H1 (cell line): ENCODE measurements around the gene CREB3L4. TPM values are rescaled to one million over a fixed set of nuclear protein-coding genes. Genes with fewer than 3 reads are reported as not detected.

Experiments used
- ASH2L ChIP-seq: fragments of 200-600, 300-600 bp; sonication (generic); IDR thresholded peaks from one replicate; pipeline ENCODE4 v1.7.1; 2017; ENCODE audit warnings: low read length
- BACH1 ChIP-seq: IDR thresholded peaks from 2 replicates; pipeline ENCODE4 v1.6.1; 2012; ENCODE audit warnings: low read length, improper control_type of control experiment
- EP300 ChIP-seq, 2 experiments: IDR thresholded peaks; 1 replicate in 1 of 2; 2 replicates in 1 of 2; pipeline ENCODE4 v1.6.1; 2011 to 2012; ENCODE audit warnings: low read depth in 2 of 2, low read length in 2 of 2, mild to moderate bottlenecking in 2 of 2, borderline replicate concordance in 1 of 2, inconsistent platforms in 1 of 2, moderate library complexity in 1 of 2
- RAD21 ChIP-seq, 2 experiments: IDR thresholded peaks in 1 of 2; conservative IDR thresholded peaks in 1 of 2; 2 replicates each; pipeline ENCODE4 v1.6.1; 2011; ENCODE audit warnings: low read depth in 2 of 2, low read length in 2 of 2, improper control_type of control experiment in 1 of 2, inconsistent platforms in 1 of 2, mild to moderate bottlenecking in 1 of 2, moderate library complexity in 1 of 2
- polyA plus RNA-seq, 7 experiments: library from polyadenylated mRNA; depleted of rRNA in 3 of 7; stranded (reverse) in 5 of 7; unstranded in 2 of 7; fragments of >200 nt in 5 of 7; fragments of 200-250 nt in 2 of 7; gene quantifications; 1 replicate in 5 of 7; 2 replicates in 1 of 7; 4 replicates in 1 of 7; pipeline versions ENCODE4 v1.2.1 to v1.2.3, GENCODE V29; 2011 to 2013; ENCODE audit warnings: missing spikeins in 2 of 7, mixed read lengths in 2 of 7
- total RNA-seq: library from RNA; stranded (reverse); fragmentation: NEBNext Ultra II Directional; extraction: Animal tissue kit (Norgen Biotek cat#: 25700); gene quantifications from 2 replicates; pipeline ENCODE4 v1.2.1, GENCODE V29; 2021

The CREB3L4 gene
- total and polyA plus RNA-seq, 2 of the 8 experiments (the other 6 are each of a cell fraction or from before 2014, with no cell fraction given): 34.4 to 54.0 TPM

GRCh38 chr1:153944827-153945117 is 22.9 kb upstream of the CREB3L4 start (continued):
- TF ChIP-seq ASH2L: no peak
- TF ChIP-seq BACH1: no peak
- no peak for TF ChIP-seq RAD21 (IDR thresholded peaks at IDR 0.05 in 1 of 2, conservative IDR thresholded peaks at IDR 0.05 in 1 of 2; ENCODE audit: low read depth in 2 of 2, low read length in 2 of 2)
- TF ChIP-seq EP300 (IDR thresholded peaks at IDR 0.05; ENCODE audit: borderline replicate concordance in 1 of 2, low read depth in 2 of 2, low read length in 2 of 2): no peak
